Middle frontal gyrus (tissue), 1 donor: Measurements from ENCODE around the gene PPIL1.

Experiments
- DNase-seq: peaks from one replicate; pipeline ENCODE4 v3.0.0-alpha.2; 2015; ENCODE audit warnings: low spot score; ENCODE audit errors: extremely low spot score

Gene PPIL1

DNA sequence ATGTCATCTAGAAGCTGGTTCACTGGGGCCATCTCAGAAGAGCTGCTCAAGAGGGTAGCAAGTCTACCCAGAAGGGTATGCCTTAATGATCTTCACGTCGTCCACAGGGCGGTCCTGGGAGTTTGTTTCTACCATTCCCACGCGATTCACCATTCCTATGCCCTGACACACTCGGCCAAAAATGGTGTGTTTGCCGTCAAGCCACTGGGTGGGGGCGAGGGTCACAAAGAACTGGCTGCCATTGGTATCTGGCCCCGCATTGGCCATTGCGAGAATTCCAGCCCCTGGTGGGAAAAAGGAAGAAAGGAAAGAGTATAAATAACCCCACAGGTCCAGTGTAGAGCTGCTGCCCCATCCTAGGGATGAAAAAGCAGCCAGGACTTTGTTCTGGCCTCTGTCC is 18.9 kb downstream of the PPIL1 start:
- no peak for DNase-seq

DNA sequence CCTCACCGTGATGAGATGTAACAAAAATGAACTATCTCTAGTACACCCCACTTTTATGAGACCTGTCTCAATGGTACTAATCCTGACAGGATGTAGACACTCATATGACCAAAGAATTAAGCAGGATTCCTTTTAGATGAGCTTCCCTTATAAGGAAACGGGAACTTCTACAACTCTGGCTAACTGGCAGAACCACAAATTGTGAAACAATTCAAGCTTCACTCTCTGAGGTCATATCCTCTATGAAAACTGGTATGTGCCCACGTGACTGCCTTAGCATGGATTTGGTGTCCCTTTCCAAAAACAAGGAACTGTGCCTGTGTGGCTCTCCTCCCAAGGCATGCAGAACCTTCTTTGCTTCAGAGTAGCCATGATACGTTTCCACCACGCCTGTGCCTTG is 21.3 kb downstream of the PPIL1 start:
- DNase-seq, result no peak

DNA sequence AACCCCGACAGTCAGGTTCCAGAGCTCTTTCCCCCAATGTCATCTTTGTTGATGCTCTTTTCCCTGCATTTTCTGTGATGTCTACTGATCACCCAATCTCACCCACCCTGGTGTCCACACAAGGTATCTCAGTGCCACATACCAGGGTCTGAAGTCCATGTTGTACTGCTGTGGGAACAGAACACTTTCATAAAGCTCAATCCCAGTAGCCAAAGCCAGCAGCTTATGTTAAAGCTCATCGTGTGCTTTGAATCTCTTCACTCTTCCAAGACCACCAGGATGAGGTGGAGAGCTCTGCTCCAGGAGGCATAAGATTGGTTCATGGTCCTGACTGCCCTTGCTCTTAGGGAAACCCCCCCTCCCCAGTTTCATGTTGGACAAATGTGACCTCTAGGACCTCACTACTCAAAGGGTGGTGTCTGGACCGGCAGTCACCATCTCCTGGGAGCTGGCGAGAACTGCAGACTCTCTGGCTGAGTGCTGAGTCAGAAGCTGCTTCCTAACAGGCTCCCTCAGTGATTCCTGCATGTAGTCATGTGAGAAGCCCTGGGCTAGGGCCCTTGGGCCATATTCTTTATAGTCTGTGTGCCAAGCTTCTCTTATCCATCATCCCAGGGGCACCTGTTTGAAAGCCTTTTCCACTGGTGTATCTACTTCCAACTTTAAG is 22.0 kb downstream of the PPIL1 start:
- no peak for DNase-seq

DNA sequence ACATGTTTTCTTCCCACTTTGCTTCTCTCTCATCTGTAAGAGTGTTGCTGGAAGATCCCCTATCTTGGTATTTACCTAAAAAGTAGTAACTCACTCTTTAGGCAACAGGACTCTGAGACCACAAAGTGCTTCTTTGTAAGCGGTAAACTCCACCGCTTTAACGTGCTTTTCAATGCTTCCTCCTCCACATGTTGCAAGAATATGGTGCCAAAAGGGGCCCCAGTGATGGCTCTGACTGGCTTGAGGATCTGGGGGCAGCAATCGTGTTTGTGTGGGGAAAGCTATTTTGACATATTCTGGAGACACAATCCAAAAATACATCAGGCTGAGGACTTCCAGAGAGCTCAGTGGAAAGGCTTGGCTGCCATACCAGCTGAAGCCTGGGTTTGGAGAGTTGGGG is 23.0 kb downstream of the PPIL1 start:
- no peak for DNase-seq

DNA sequence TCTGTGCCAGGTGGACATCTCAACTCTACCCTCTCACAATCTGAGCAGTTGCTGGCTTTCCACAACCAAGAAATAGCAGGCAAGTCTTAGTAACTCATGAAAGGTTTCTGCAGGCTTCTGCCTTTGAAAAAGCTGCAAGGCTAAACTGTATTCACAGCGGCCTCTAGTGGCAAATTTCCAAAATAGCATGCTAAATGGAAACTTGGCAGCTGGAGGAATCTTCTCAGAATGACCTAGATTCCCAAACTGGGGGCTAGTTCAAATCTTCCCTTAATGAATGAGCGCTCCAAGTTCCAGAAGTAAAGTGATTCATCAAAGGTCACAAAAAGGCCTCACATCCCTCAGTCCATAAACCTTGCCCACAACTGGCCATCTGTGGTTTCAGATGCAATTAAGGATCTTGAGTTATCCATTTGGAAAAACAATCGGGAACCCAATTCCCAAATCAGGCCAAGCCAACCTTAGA is 23.4 kb downstream of the PPIL1 start:
- DNase-seq, result peak; percentile 64

DNA sequence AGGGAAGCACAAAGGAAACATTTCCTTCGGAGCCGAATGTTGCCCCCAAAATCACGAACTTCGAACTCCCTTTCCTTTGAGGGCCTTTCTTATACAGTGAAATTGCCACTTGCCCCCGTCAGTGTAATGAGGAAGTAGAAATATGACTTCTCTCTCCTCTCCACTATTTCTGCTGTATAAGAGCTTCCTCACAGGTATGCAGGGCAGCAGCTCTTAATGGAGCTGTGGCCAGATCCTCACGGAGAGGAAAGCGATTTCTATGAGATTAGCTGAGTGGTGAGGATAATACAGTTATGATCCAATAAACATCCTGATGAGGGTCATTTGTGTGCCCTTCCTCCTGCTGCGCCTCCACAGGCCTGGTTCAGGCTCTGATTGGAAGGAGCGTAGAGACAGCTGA is 24.6 kb downstream of the PPIL1 start:
- DNase-seq, result no peak

DNA sequence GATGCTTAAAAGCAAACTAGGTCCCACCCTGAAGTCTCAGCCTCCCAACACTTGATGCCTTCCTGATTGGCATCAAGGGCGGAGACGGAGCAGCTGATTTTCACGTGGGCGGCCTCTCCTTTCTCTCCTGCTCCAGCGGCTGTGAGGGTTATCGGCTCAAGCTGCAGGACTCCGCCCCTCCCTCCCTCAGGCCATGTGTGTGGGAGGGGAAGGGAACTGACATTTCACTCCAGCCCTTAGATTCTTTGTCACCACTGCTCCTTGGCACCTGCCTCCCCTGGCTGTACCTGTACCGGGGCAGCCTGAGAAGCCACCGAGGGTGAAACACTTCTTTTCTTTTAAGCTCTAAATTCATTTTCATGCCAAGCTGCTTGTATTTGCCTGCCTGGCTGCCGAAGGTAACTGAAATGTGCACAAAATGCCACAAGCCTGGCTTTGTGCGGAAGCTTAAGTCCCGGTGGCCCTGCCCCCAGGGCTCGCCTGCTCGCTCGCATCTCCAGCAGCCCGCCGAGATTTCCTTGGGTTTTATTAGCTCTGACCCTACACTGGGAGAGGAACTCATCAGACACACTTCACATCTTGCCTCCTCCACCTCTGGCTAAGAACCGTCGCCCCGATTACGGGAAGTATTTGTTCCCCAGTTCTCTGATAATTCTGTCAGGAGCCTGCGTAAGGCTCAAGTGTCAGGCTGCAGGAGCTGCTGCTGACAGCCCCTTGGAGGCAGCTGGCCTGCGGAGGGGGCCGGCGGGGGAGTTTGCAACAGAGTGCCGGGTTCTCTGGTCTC is 25.8 kb downstream of the PPIL1 start:
- no peak for DNase-seq

DNA sequence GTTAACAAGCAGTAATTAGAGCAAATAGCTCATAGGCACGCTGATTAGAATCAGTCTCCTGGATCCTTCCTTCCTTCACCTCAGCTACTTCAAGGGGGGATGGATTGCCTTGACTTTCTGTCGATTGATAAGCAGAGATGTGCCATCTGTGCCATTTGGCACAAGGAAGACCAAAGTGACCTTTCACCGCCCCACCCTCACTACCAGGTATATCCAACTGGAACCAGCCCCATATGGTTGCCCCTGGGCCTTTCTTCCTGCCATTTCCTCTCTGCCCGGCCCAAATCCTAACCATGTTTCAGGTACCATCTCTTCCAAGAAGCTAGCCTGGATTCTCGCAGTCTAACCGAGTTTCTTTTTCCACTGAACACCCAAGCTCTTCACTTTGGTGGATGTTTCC is 26.6 kb downstream of the PPIL1 start:
- no peak for DNase-seq

DNA sequence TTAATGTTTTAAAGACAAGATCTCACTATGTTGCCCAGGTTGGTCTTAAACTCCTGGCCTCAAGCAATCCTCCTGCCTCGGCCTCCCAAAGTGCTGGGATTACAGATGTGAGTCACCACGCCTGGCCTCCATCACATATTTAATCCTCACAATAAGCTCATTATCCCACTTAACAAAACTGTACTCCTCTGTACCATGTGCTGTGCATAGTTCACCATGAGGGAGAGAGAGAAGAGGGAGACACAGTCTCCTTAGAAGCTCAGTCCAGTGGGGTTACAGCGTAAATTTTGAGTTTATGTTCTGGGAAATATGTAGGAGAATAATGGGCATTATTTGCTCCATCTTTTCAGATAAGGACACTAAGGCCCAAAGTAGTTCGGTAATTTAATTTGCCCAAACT is 27.5 kb downstream of the PPIL1 start:
- no peak for DNase-seq

DNA sequence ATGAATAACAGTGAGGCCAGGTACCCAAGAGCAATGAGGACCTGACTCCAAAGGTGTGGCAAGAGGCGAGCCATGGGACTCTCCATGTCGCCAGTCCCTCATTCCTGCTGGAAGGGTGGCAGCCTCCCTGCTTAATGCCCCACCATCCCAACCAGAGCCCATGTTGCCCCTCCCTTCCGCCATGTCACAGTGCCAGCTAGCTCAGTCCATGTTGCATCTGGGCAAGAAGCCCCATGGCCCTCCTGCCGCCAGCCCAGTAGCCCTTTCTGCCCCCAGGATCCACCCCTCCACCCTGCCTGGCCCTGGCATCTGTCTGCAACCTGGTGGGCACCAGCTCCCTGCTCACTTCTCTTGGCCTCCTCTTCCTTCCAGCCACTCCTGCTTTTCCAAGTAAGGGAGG is 29.4 kb downstream of the PPIL1 start:
- DNase-seq, result no peak

DNA sequence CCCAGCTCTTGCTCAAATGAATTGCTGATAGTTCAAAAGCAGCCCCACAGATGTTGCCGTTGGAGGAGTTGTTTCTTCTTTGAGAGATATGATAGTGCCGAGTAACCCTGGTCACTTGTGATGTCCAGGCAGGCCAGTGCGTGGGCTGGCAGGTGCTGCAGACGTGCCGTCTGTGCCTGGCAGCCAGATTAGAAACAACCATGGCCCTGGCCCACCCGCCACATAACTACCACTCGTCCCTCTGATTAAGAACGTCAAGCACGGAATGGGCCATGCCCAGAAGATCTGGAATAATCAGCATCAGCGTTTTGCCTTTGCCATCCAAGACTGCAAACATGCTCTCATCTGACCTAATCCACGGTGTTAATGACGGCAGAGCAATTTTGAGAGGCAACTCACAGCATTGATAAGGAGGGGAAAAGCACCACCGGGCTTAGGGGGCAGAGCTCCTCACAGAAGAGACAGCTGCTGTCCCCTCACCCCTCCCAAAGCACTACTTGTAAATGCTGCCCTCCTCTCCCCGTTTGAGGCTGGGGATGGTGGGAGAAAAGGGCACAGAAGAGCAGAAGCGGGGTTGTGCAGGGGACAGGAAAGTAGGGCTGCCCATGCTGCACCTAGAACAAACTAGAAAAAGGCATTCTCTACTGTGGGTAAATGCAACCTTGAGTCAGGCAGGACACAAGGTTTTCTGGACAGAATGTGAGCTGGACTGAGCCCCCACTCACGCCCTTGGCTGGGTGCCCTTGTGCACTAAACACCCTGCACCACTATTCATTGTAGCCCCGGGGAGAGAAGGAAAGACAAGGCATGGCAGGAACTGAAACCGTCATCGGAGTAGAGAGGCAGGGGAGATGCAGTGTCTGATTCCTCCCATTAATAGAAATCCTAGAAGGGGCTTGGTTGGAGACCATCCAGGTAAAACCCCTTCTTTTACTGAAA is 30.1 kb downstream of the PPIL1 start:
- no peak for DNase-seq

DNA sequence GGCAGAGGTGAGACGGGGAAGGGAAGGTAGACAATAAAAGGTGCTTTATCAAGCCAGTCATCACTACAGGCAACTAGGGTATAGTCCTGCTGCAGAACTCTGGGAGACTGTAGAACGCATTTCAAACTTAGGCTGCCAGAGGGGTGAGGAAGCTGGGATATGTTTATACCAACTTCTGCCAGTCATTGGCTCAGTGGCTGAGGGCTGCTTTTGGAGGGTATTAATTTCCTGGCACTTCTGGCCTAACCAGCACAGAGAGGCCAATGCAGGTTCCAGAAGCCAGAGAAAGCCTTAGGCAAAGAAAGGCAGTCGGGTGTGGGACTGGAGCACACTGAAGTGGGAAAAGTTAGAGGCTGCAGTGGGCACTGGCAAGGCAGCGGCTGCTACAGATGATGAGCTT is 31.4 kb downstream of the PPIL1 start:
- DNase-seq, result no peak

DNA sequence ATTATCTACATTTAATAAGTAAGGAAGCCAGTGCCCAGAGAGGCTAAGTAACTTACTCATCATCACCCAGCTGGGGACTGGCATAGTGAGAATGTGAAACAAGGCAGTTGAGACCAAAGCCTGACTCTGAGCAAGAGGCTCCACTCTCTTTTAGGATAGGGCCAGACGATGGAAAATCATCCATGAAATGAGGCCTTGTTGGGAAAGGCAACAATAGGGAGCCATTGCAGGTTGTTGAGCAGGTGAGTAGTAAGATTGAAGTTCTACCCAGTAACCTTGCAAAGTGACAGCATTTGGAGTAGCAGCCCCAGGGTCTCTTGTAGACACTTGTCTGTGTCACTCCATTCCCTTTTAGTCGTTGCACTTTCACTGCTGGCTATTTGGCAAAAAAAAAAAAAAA is 32.8 kb downstream of the PPIL1 start:
- no peak for DNase-seq

DNA sequence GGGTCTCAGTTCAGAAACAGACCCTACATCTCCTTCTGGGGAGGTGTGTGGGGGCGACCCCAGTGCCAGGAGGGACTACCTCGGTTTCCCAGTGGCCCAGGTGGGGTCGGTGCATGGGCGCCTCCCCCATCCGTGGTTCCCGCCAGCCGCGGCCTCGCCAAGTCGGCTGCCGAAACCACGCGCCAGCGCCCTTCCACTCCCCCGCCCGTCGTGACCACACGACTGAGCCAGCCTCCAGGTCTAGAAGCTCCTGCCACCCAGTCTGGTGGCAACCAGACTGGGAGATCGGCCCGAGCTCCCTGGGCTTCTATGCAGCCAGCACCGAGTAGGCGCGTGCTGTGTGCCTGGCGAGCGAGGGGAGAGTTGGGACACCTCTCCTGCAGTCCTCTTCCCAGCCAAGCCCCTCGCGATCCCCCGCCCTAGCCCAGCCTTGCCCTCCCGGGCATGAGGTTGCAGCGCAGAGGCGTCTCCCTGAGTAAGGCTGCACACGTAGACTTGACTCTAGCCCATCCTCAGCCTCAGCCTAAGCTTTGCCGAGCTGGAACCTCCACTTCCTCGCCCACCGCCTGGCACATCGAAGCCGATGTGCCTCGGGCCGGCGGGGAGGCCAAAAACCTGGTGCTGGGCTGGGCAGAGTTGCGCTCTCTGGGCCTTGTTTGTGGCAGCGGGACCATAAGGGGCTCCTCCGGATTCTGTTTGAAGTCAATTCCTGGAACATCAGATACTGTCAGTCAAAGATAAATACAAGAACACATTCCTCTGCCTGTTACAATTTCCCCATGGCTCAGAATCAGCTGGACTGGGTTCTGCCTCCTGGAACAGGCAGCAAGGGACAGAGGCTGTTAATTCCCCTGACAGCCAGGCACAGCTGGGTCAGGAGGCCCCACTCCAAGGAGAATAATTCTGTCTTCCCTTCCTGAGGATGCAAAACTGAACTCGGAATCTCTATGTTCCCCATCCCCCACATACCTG is 33.9 kb downstream of the PPIL1 start:
- no peak for DNase-seq

DNA sequence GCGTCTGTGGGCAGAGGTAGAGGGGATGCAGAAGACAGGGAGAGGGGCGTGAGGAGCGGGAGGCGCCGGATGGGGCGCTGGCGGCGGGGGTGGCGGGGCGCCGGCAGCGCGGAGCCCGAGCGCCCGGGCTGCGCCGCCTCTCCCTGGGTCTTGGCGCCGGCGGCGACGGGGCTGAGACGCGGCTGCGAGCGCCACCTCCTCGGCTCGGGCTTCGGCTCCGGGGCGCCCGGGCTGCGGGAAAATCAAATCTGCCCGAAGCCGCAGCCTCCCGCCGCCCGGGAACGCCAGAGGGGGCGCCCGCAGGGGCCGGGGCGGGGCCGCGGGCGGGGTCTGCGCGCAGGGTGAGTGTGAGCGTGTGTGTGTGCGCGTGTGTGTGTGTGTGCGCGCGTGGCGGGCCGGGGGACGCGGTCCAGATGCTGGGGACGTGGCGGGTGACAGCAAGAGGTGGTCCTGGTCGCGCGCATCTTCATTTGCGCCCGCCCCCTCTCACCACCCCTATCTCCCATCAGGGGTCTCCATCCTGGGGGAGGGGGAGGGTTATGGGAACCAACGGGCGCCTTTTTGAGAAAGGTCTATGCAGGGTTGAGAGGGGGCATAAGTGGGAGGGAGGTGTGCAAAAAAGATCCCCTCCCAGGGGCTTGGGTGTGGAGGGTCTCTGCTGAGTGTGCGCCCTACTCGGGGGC is 34.7 kb downstream of the PPIL1 start:
- no peak for DNase-seq

DNA sequence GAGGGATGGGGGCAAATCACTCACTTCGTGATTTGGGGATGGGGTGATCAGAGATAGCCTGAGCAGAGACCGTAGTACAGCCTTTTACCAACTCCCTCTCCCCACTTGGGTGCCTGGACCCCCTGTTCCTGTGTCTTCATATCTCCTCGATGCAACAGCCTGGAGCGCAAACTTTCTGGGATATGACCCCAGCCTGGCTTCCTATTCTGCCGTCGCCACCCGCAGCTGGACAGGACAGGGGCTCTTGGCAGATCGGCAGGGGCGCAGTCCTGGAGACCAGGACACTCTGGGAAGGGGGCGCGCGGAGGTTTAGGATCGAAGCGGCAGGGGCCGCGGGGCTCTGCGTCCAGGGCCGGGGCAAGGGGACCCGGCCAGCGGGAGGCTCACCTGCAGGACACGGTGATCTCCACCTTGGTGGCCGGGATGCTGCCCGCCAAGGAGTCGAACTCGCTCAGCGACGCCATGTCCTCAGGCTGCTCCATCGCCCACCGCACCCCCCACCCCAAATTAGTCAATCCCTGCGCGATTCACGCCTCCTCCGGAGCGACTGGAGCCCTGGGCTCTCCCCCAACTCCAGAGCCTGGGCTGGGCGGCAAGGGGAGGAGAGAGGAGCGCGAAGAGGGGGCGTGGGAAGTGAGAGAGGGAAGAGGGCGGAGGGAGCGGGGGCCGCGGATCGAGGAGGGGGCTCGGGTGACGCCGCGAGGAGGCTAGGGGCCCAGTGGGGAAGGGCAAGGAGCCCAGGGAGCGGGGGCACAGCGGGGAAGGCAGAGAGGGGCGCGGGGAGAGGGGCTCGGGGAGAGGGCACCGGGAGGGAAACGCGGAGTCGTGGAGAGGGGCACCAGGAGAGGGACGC is 35.5 kb downstream of the PPIL1 start, which contains the start of gene CPNE5:
CPNE5 (minus strand) TSS at position 549 of the 853 bp plus-strand sequence; CDS start at position 482, 67 bp downstream.
- DNase-seq, result no peak

DNA sequence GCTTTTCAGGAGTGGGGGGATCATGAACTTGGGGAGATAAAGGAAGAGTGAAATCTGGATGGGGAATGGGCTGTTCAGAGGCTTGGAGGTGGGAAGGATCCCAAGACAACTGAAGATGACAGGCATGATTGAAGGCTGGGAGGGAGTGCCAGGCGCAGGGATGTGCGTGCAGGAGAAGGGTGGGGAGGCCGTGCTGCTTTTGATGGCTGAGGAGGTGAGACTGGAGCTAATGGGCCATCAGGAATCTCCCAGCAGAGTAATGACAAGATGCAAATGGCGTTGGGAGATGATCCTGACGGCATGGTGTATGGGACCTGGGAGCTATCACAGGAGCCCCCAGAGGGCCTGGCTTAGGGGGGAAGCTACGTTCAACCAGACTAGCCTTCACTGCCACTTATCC is 36.9 kb downstream of the PPIL1 start:
- no peak for DNase-seq

DNA sequence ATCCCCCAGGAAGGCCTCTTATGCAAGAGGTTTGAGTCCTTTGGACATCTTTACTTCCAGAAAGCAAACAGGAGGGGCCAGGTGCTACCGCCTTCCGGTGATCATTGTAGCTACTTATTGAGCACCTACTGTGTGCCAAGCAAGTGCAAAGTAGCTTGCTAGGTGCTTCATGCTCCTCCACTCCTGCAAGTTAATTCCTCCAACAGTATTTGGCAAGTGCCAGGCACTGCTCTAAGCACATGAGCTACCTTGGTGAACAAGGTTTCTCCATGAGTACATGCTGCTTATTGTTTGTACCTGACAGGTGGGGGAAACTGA is 37.6 kb downstream of the PPIL1 start:
- no peak for DNase-seq
